ENCODE data around the gene EEPD1. TPM values are rescaled to one million over a fixed set of nuclear protein-coding genes. Genes with fewer than 3 reads are reported as not detected.
"Not testable (repeated sequence)": the region's sequence is repeated elsewhere in the genome, so short reads cannot be mapped to it uniquely, and the experiment has no call there.

Gene EEPD1
- 1 to 10 TPM in 5 of 6 experiments, under 1 TPM in 1; 0.95 to 2.7 (median 1.5) TPM for total RNA-seq (2021; fragmentation: NEBNext Ultra II Directional; extraction: Animal tissue kit (Norgen Biotek cat#: 25700))
- long read RNA-seq, full-length matches to known transcripts = 2 of 2 reads
- long read RNA-seq, partial matches to known transcripts = 0 of 2 reads
- long read RNA-seq, other reads (novel, unspliced or antisense) = 0 of 2 reads

- peak within 1 kb of the TSS; percentile 70 for H3K27ac Mint-ChIP-seq
- H3K4me1 Mint-ChIP-seq (ENCODE audit: low read depth) = peaks cover 34% of the 10 kb centered on the region
- peaks cover 7% of the 10 kb centered on the region; the same call in 1 of the 2 replicates for H3K9me3 Mint-ChIP-seq
- peak within 1 kb of the TSS; percentile 89 for H3K4me3 Mint-ChIP-seq
- H3K27me3 Mint-ChIP-seq (ENCODE audit: insufficient read depth) = peaks cover 3% of the 10 kb centered on the region; the same call in 1 of the 2 replicates
- TF ChIP-seq CTCF (IDR thresholded peaks at IDR 0.05) = no peak; the same call in 1 of the 2 replicates
- DNase-seq = peak; percentile 99
- H3K36me3 Mint-ChIP-seq (ENCODE audit: low read depth) = peaks cover 5% of the 10 kb centered on the region; the same call in 1 of the 2 replicates
Measured at GRCh38 chr7:36152756-36153570, at the start of gene EEPD1. TSS of gene EEPD1 (plus strand) at chr7:36153254. CDS start at chr7:36154325, 1,071 bp downstream.

- Mint-ChIP-seq H3K27me3 (ENCODE audit: insufficient read depth) (no peaks in the 10 kb centered on the region; the same call in none of the 2 replicates), H3K4me3 (no peak overlapping the region), H3K27ac (no peak overlapping the region), H3K36me3 (ENCODE audit: low read depth) (no peaks in the 10 kb centered on the region), H3K4me1 (ENCODE audit: low read depth) (no peaks in the 10 kb centered on the region; the same call in 1 of the 2 replicates), H3K9me3 (peaks cover 5% of the 10 kb centered on the region; the same call in 1 of the 2 replicates)
- TF ChIP-seq CTCF (IDR thresholded peaks at IDR 0.05) = no peak
- no peak for DNase-seq
Measured at GRCh38 chr7:36103837-36104561, 49.1 kb upstream of the EEPD1 start.

- not testable (repeated sequence) for DNase-seq; H3K27me3 Mint-ChIP-seq (ENCODE audit: insufficient read depth); H3K9me3 Mint-ChIP-seq; H3K4me3 Mint-ChIP-seq; H3K4me1 Mint-ChIP-seq (ENCODE audit: low read depth); H3K36me3 Mint-ChIP-seq (ENCODE audit: low read depth); H3K27ac Mint-ChIP-seq
Measured at GRCh38 chr7:36106972-36107908, 45.8 kb upstream of the EEPD1 start.

- Mint-ChIP-seq H3K27me3 (ENCODE audit: insufficient read depth) (no peaks in the 10 kb centered on the region), H3K9me3 (peaks cover 5% of the 10 kb centered on the region; the same call in 1 of the 2 replicates), H3K36me3 (ENCODE audit: low read depth) (no peaks in the 10 kb centered on the region), H3K27ac (no peak overlapping the region), H3K4me1 (ENCODE audit: low read depth) (peaks cover 4% of the 10 kb centered on the region; the same call in 1 of the 2 replicates), H3K4me3 (no peak overlapping the region)
- DNase-seq = no peak
- TF ChIP-seq CTCF (IDR thresholded peaks at IDR 0.05) = no peak
Measured at GRCh38 chr7:36107926-36108631, 45.0 kb upstream of the EEPD1 start.

GRCh38 chr7:36109013-36109627, 43.9 kb upstream of the EEPD1 start:
- H3K27ac Mint-ChIP-seq = no peak overlapping the region
- no peaks in the 10 kb centered on the region for H3K36me3 Mint-ChIP-seq (ENCODE audit: low read depth)
- no peaks in the 10 kb centered on the region for H3K27me3 Mint-ChIP-seq (ENCODE audit: insufficient read depth)
- peaks cover 5% of the 10 kb centered on the region; the same call in 1 of the 2 replicates for H3K9me3 Mint-ChIP-seq
- no peak overlapping the region for H3K4me3 Mint-ChIP-seq
- TF ChIP-seq CTCF (IDR thresholded peaks at IDR 0.05) = no peak
- no peak for DNase-seq
- peaks cover 6% of the 10 kb centered on the region; the same call in 1 of the 2 replicates for H3K4me1 Mint-ChIP-seq (ENCODE audit: low read depth)

Measured in HFFc6 (cell line).